Smooth muscle cell (in vitro differentiated cells): ENCODE results near the gene IFI35. TPM values are rescaled to one million over a fixed set of nuclear protein-coding genes. Genes with fewer than 3 reads are reported as not detected.
A peak's percentile ranks its signal among the peaks of the same experiment; 100 is the strongest.

Experiments used
- DNase-seq: peaks from one replicate; lab custom pipeline; 2025; ENCODE audit not compliant: unreplicated experiment; lab: John Stamatoyannopoulos, UW
- H2AFZ ChIP-seq: fragments of 200-600 bp; sonication (generic); 2 replicates; pipeline ENCODE4 v1.6.0; 2016; ENCODE audit warnings: antibody characterized with exemption, low read depth, mild to moderate bottlenecking
- H3F3A ChIP-seq: fragments of 200-600 bp; sonication (generic); 2 replicates; pipeline ENCODE4 v1.6.0; 2017; ENCODE audit warnings: antibody characterized with exemption, low read depth
- H3K27ac ChIP-seq: fragments of 200-600 bp; sonication (generic); 2 replicates; pipeline ENCODE4 v1.5.1; 2016; ENCODE audit warnings: low read depth, mild to moderate bottlenecking
- H3K27me3 ChIP-seq: fragments of 200-600 bp; sonication (generic); 2 replicates; pipeline ENCODE4 v1.6.1; 2016; ENCODE audit warnings: low read depth, mild to moderate bottlenecking
- H3K36me3 ChIP-seq: fragments of 200-600 bp; sonication (generic); 2 replicates; pipeline ENCODE4 v1.5.1; 2016; ENCODE audit warnings: low read depth
- H3K4me1 ChIP-seq: fragments of 200-600 bp; sonication (generic); 2 replicates; pipeline ENCODE4 v1.5.1; 2016; ENCODE audit warnings: low read depth
- H3K4me2 ChIP-seq: fragments of 200-600 bp; sonication (generic); 2 replicates; pipeline ENCODE4 v1.6.0; 2016; ENCODE audit warnings: mild to moderate bottlenecking
- H3K4me3 ChIP-seq: fragments of 200-600 bp; sonication (generic); 2 replicates; pipeline ENCODE4 v1.5.1; 2016; ENCODE audit warnings: mild to moderate bottlenecking
- H3K79me2 ChIP-seq: fragments of 200-600 bp; sonication (generic); 2 replicates; pipeline ENCODE4 v1.6.0; 2016; ENCODE audit warnings: low read depth, mild to moderate bottlenecking
- H3K9ac ChIP-seq: fragments of 200-600 bp; sonication (generic); 2 replicates; pipeline ENCODE4 v1.6.0; 2016; ENCODE audit warnings: low read depth
- H3K9me3 ChIP-seq: fragments of 200-600 bp; sonication (generic); replicated peaks from 2 replicates; pipeline ENCODE4 v1.5.1; 2016; ENCODE audit warnings: low read depth
- H4K20me1 ChIP-seq: fragments of 200-600 bp; sonication (generic); 2 replicates; pipeline ENCODE4 v1.6.0; 2016; ENCODE audit warnings: low read depth
- WGBS: methylation state at CpG from one replicate; pipeline ENCODE4 v1.1.7; 2016; ENCODE audit warnings: low lambda C conversion rate; 5-methylcytosine and 5-hydroxymethylcytosine counted together
- polyA plus RNA-seq: library from polyadenylated mRNA; unstranded; fragments of >200 nt; fragmentation: Nextera tagmentation; extraction: Ambion mirVana; gene quantifications from 2 replicates; pipeline ENCODE4 v1.2.1, GENCODE V29; 2016
- total RNA-seq: library from RNA; depleted of rRNA; stranded (reverse); fragments of >200 nt; gene quantifications from 2 replicates; pipeline ENCODE4 v1.2.3, GENCODE V29; 2014
- TF ChIP-seq, protein P1 (sequence below): fragments of 200-600 bp; sonication (generic); IDR thresholded peaks from 2 replicates; pipeline ENCODE4 v1.5.1; 2017; ENCODE audit warnings: borderline replicate concordance, mild to moderate bottlenecking, antibody characterized with exemption; ENCODE audit not compliant: insufficient read depth, poor library complexity, severe bottlenecking

Gene IFI35
- total and polyA plus RNA-seq, 2 experiments from 2014 or later: 1.9 to 6.3 TPM

DNA sequence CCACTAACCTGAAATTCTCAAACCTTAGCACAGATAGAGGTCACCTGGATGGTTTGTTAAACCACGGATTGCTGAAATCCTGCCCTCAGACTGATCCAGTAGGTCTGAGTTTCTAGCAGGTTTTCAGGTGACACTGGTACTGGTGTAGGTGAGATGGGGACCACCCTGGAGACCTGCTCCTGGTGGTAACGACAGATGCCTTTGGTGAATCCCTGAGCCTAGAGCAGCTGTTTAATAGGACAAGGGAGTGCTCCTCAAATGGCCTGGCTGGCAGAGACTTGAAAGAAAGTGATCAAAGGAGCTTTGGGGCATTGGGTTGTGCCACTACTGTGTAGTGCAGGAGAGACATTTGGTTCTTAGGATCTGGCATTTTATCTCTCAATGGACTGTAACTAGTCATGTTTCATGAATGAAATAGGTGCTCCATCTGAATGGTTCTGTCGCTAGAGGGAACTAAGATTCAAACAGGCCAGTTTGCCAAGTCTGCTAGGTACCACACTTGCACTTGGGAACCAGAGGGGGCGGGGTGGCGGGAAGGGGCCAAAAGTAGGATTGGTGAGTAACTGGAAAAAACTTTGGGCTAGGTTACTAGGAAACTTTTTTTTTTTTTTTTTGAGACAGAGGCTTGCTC, 2.9 kb upstream of the IFI35 start:
- no peak overlapping the region for H3K4me3 ChIP-seq
- H3K27ac ChIP-seq: peak overlapping the region; percentile 38
- TF ChIP-seq, protein P1, sequence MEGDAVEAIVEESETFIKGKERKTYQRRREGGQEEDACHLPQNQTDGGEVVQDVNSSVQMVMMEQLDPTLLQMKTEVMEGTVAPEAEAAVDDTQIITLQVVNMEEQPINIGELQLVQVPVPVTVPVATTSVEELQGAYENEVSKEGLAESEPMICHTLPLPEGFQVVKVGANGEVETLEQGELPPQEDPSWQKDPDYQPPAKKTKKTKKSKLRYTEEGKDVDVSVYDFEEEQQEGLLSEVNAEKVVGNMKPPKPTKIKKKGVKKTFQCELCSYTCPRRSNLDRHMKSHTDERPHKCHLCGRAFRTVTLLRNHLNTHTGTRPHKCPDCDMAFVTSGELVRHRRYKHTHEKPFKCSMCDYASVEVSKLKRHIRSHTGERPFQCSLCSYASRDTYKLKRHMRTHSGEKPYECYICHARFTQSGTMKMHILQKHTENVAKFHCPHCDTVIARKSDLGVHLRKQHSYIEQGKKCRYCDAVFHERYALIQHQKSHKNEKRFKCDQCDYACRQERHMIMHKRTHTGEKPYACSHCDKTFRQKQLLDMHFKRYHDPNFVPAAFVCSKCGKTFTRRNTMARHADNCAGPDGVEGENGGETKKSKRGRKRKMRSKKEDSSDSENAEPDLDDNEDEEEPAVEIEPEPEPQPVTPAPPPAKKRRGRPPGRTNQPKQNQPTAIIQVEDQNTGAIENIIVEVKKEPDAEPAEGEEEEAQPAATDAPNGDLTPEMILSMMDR: no peak
- no peak for DNase-seq
- no peak overlapping the region for H2AFZ ChIP-seq
- H3K9me3 ChIP-seq: no peaks in the 10 kb centered on the region
- WGBS: 91% methylated on average over 5 of the region's 5 CpGs
- peaks cover 37% of the 10 kb centered on the region for H3F3A ChIP-seq
- H3K4me2 ChIP-seq: no peak overlapping the region
- peaks cover 41% of the 10 kb centered on the region for H4K20me1 ChIP-seq
- H3K79me2 ChIP-seq: peaks cover 28% of the 10 kb centered on the region
- H3K27me3 ChIP-seq: no peaks in the 10 kb centered on the region
- H3K9ac ChIP-seq: no peak overlapping the region
- H3K4me1 ChIP-seq: peaks cover 11% of the 10 kb centered on the region
- no peaks in the 10 kb centered on the region for H3K36me3 ChIP-seq

DNA sequence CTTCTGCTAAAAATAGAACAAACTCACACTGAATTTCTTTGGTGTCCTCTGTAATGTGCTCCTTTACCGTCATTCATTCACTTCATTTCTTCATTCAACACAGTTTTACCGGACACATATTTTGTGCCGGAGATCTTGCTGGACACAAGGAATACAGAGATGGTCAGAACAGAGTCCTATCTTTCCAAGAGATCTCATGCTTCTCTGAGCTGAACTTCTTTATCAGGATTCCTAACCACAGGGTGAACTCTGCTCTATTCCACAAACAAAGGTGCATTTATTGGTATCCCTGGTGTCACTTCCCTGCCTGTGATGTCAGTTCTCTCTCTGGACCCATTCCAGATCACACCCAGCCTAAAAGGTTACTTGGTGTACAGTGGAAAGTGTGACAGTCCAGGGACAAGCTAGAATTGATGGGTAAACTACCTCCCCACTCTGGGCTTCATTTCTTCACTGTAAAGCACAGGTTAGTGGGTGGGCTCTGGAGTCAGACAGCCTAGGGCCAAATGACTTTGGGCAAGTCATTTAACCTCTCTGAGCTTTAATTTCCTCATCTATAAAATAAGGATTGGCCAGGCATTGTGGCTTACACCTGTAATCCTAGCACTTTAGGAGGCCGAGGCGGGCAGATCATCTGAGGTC, 4.2 kb downstream of the IFI35 start:
- H3K9me3 ChIP-seq: no peaks in the 10 kb centered on the region
- H3K4me1 ChIP-seq: no peaks in the 10 kb centered on the region
- TF ChIP-seq, protein P1: no peak
- WGBS: 92% methylated on average over 5 of the region's 5 CpGs
- H3K79me2 ChIP-seq: no peaks in the 10 kb centered on the region
- no peaks in the 10 kb centered on the region for H4K20me1 ChIP-seq
- no peak overlapping the region for H2AFZ ChIP-seq
- H3F3A ChIP-seq: no peaks in the 10 kb centered on the region
- H3K9ac ChIP-seq: no peak overlapping the region
- no peak overlapping the region for H3K4me2 ChIP-seq
- no peaks in the 10 kb centered on the region for H3K36me3 ChIP-seq
- H3K27me3 ChIP-seq: no peaks in the 10 kb centered on the region
- H3K4me3 ChIP-seq: no peak overlapping the region
- H3K27ac ChIP-seq: no peak overlapping the region
- no peak for DNase-seq

GRCh38 chr17:43011728-43012472, 5.3 kb downstream of the IFI35 start:
- TF ChIP-seq, protein P1: no peak
- Histone ChIP-seq H3F3A (no peaks in the 10 kb centered on the region), H2AFZ (no peak overlapping the region), H4K20me1 (peaks cover 10% of the 10 kb centered on the region), H3K36me3 (no peaks in the 10 kb centered on the region), H3K9me3 (no peaks in the 10 kb centered on the region), H3K27me3 (no peaks in the 10 kb centered on the region), H3K79me2 (no peaks in the 10 kb centered on the region), H3K9ac (no peak overlapping the region), H3K4me1 (no peaks in the 10 kb centered on the region), H3K27ac (no peak overlapping the region), H3K4me3 (no peak overlapping the region), H3K4me2 (no peak overlapping the region)
- no peak for DNase-seq
- WGBS: 75% methylated on average over 15 of the region's 15 CpGs
